HG03460 (cell line): Measurements from ENCODE around the gene CRLF3.
A peak's percentile ranks its signal among the peaks of the same experiment; 100 is the strongest.
"Not testable (repeated sequence)": the region's sequence is repeated elsewhere in the genome, so short reads cannot be mapped to it uniquely, and the experiment has no call there.

Experiments
- ATAC-seq: cut with Tn5 transposase; IDR thresholded peaks from one replicate; pipeline ENCODE4 v1.9.1; 2021; ENCODE audit not compliant: unreplicated experiment

Gene CRLF3

GRCh38 chr17:30824356-30825145 is at the start of gene CRLF3:
TSS of gene CRLF3 (minus strand) at chr17:30824692. CDS start at chr17:30824651, 41 bp downstream.
- peak; percentile 79 for ATAC-seq

- ATAC-seq: no peak
These were observed 44.5 kb upstream of the CRLF3 start for GRCh38 chr17:30869005-30869404.

- ATAC-seq: no peak
These were observed 40.1 kb upstream of the CRLF3 start for GRCh38 chr17:30864636-30865035.

GRCh38 chr17:30858556-30859250 is 34.2 kb upstream of the CRLF3 start:
- ATAC-seq: no peak

- ATAC-seq: no peak
These were observed 29.7 kb upstream of the CRLF3 start for GRCh38 chr17:30854146-30854545.

- ATAC-seq: no peak
These were observed 23.5 kb upstream of the CRLF3 start for GRCh38 chr17:30848021-30848420.

- ATAC-seq: no peak
These were observed 16.3 kb upstream of the CRLF3 start for GRCh38 chr17:30840771-30841170.

- ATAC-seq: no peak
These were observed 13.8 kb upstream of the CRLF3 start for GRCh38 chr17:30838202-30838807.

- ATAC-seq: no peak
These were observed 8.1 kb upstream of the CRLF3 start for GRCh38 chr17:30832438-30833124.

GRCh38 chr17:30831663-30832437 is 7.4 kb upstream of the CRLF3 start, which contains the start of gene ATAD5:
TSS of gene ATAD5 (plus strand) at chr17:30831966. CDS start at chr17:30832348, 382 bp downstream.
- ATAC-seq: peak; percentile 77

GRCh38 chr17:30831257-30831656 is 6.8 kb upstream of the CRLF3 start:
- no peak for ATAC-seq

- ATAC-seq: no peak
These were observed 4.5 kb upstream of the CRLF3 start for GRCh38 chr17:30829022-30829421.

GRCh38 chr17:30827082-30827481 is 2.6 kb upstream of the CRLF3 start:
- ATAC-seq: no peak

- no peak for ATAC-seq
These were observed 513 bp downstream of the CRLF3 start for GRCh38 chr17:30824002-30824355.

- ATAC-seq: no peak
These were observed 1.1 kb downstream of the CRLF3 start for GRCh38 chr17:30823421-30823820.

GRCh38 chr17:30822919-30823318 is 1.6 kb downstream of the CRLF3 start:
- ATAC-seq: not testable (repeated sequence)

GRCh38 chr17:30821871-30822723 is 2.4 kb downstream of the CRLF3 start:
- no peak for ATAC-seq

GRCh38 chr17:30819971-30820705 is 4.4 kb downstream of the CRLF3 start:
- ATAC-seq: no peak

- no peak for ATAC-seq
These were observed 8.3 kb downstream of the CRLF3 start for GRCh38 chr17:30816165-30816564.
